Measurements from ENCODE around the gene KCNMA1. TPM values are rescaled to one million over a fixed set of nuclear protein-coding genes. Genes with fewer than 3 reads are reported as not detected.

KCNMA1 gene
- total and polyA plus RNA-seq, 9 of the 15 experiments (the other 6 are each of a cell fraction or from before 2014, with no cell fraction given), result 0.01 to 0.95 (median 0.15) TPM; not detected in 4

GRCh38 chr10:77679217-77679616 lies 41.6 kb upstream of the KCNMA1 start:
- Histone ChIP-seq H3K9me3 (replicated peaks; ENCODE audit: control insufficient read depth, insufficient read depth, low read depth, low read length) (no peaks in the 10 kb centered on the region), H3K9ac (ENCODE audit: insufficient read depth in 1 of 2, low read depth in 2 of 2, low read length in 2 of 2) (no peak overlapping the region), H3K79me2 (ENCODE audit: control insufficient read depth, insufficient read depth, low read length) (no peaks in the 10 kb centered on the region), H3K4me1 (replicated peaks in 1 of 2; ENCODE audit: control insufficient read depth in 2 of 2, insufficient read depth in 2 of 2, low read length in 2 of 2) (no peaks in the 10 kb centered on the region), H3K36me3 (ENCODE audit: control insufficient read depth, insufficient read depth, low read length) (no peaks in the 10 kb centered on the region), H3K4me3 (no peak overlapping the region), H3K27ac (ENCODE audit: extremely low read depth, low read depth, low read length) (no peak overlapping the region), H2AFZ (ENCODE audit: low read depth, low read length) (no peak overlapping the region), H3K4me2 (ENCODE audit: insufficient read depth, low read length) (no peak overlapping the region), H4K20me1 (replicated peaks; ENCODE audit: control insufficient read depth, insufficient read depth, low read length) (no peaks in the 10 kb centered on the region), H3K9me1 (ENCODE audit: control insufficient read depth, insufficient read depth, low read length) (no peaks in the 10 kb centered on the region), H3K27me3 (ENCODE audit: control insufficient read depth in 2 of 2, insufficient read depth in 2 of 2, low read length in 2 of 2) (peaks cover 0 to 5% of the 10 kb centered on the region in 2 experiments; a peak in 3 of 5 replicates)
- intact Hi-C loops (cut with micrococcal nuclease), result no loop called here
- ATAC-seq (no peak), FAIRE-seq (no peak), DNase-seq (ENCODE audit: extremely low read depth in 1 of 4, low spot score in 3 of 4) (peak in 1 of 4 experiments; percentile 20)
- in situ Hi-C loops (cut with MboI), result no loop called here
- POLR2A ChIA-PET, result no interaction called here
- no TSS peak for BruUV-seq (replicated peaks)
- TF ChIP-seq NFXL1 (CRISPR knock-in tag; IDR thresholded peaks at IDR 0.05) (no peak), RFX1 (IDR thresholded peaks at IDR 0.05) (peak; percentile 48; the same call in 1 of the 2 replicates), STAT5A (IDR thresholded peaks at IDR 0.05; ENCODE audit: borderline replicate concordance, low read length) (peak; percentile 36; the same call in 1 of the 2 replicates)
- CTCF ChIA-PET (ENCODE audit: low intra/inter-chr PET ratio), result no interaction called here
- WGBS (ENCODE audit: insufficient coverage, low coverage, missing lambda C conversion rate), result 3% methylated on average over 5 of the region's 5 CpGs

GRCh38 chr10:77678146-77678545 lies 40.5 kb upstream of the KCNMA1 start:
- FAIRE-seq (no peak), DNase-seq (ENCODE audit: extremely low read depth in 1 of 4, low spot score in 3 of 4) (no peak), ATAC-seq (no peak)
- no peaks in the 10 kb centered on the region for H3K79me2 ChIP-seq (ENCODE audit: control insufficient read depth, insufficient read depth, low read length)
- no peak overlapping the region for H3K4me2 ChIP-seq (ENCODE audit: insufficient read depth, low read length)
- H2AFZ ChIP-seq (ENCODE audit: low read depth, low read length), result no peak overlapping the region
- WGBS (ENCODE audit: insufficient coverage, low coverage, missing lambda C conversion rate), result 6% methylated on average over 3 of the region's 3 CpGs
- H3K27ac ChIP-seq (ENCODE audit: extremely low read depth, low read depth, low read length), result no peak overlapping the region
- BruUV-seq (replicated peaks), result no TSS peak
- no peak overlapping the region for H3K9ac ChIP-seq (ENCODE audit: insufficient read depth in 1 of 2, low read depth in 2 of 2, low read length in 2 of 2)
- no peaks in the 10 kb centered on the region for H3K36me3 ChIP-seq (ENCODE audit: control insufficient read depth, insufficient read depth, low read length)
- H3K9me1 ChIP-seq (ENCODE audit: control insufficient read depth, insufficient read depth, low read length), result no peaks in the 10 kb centered on the region
- in situ Hi-C loops (cut with MboI), result no loop called here
- H3K9me3 ChIP-seq (replicated peaks; ENCODE audit: control insufficient read depth, insufficient read depth, low read depth, low read length), result no peaks in the 10 kb centered on the region; the same call in 1 of the 2 replicates
- H3K4me1 ChIP-seq (replicated peaks in 1 of 2; ENCODE audit: control insufficient read depth in 2 of 2, insufficient read depth in 2 of 2, low read length in 2 of 2), result no peaks in the 10 kb centered on the region; a peak in 1 of 5 replicates
- CTCF ChIA-PET (ENCODE audit: low intra/inter-chr PET ratio), result no interaction called here
- POLR2A ChIA-PET, result no interaction called here
- intact Hi-C loops (cut with micrococcal nuclease), result no loop called here
- no peaks in the 10 kb centered on the region; a peak in 2 of 5 replicates for H3K27me3 ChIP-seq (ENCODE audit: control insufficient read depth in 2 of 2, insufficient read depth in 2 of 2, low read length in 2 of 2)
- no peak overlapping the region for H3K4me3 ChIP-seq
- H4K20me1 ChIP-seq (replicated peaks; ENCODE audit: control insufficient read depth, insufficient read depth, low read length), result no peaks in the 10 kb centered on the region
- TF ChIP-seq RUNX1 (IDR thresholded peaks at IDR 0.05; ENCODE audit: low read depth) (no peak), CLOCK (CRISPR knock-in tag; IDR thresholded peaks at IDR 0.05; ENCODE audit: borderline replicate concordance) (no peak), MEF2D (tag; conservative IDR thresholded peaks at IDR 0.05; ENCODE audit: low read depth) (no peak), RFX5 (IDR thresholded peaks at IDR 0.05; ENCODE audit: low read depth, low read length) (no peak), PCBP2 (IDR thresholded peaks at IDR 0.05; ENCODE audit: low read depth, low read length, poor library complexity, severe bottlenecking) (no peak), FOS (IDR thresholded peaks at IDR 0.05; ENCODE audit: extremely low read depth, insufficient read length) (no peak), ZNF133 (CRISPR knock-in tag; IDR thresholded peaks at IDR 0.05) (no peak)
- TF ChIP-seq, protein P1, sequence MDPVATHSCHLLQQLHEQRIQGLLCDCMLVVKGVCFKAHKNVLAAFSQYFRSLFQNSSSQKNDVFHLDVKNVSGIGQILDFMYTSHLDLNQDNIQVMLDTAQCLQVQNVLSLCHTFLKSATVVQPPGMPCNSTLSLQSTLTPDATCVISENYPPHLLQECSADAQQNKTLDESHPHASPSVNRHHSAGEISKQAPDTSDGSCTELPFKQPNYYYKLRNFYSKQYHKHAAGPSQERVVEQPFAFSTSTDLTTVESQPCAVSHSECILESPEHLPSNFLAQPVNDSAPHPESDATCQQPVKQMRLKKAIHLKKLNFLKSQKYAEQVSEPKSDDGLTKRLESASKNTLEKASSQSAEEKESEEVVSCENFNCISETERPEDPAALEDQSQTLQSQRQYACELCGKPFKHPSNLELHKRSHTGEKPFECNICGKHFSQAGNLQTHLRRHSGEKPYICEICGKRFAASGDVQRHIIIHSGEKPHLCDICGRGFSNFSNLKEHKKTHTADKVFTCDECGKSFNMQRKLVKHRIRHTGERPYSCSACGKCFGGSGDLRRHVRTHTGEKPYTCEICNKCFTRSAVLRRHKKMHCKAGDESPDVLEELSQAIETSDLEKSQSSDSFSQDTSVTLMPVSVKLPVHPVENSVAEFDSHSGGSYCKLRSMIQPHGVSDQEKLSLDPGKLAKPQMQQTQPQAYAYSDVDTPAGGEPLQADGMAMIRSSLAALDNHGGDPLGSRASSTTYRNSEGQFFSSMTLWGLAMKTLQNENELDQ (CRISPR knock-in tag; IDR thresholded peaks at IDR 0.05; ENCODE audit: borderline replicate concordance), result no peak
